A549 (cell line): Measurements from ENCODE around the gene ZNF227. TPM values are rescaled to one million over a fixed set of nuclear protein-coding genes. Genes with fewer than 3 reads are reported as not detected.
A peak's percentile ranks its signal among the peaks of the same experiment; 100 is the strongest.

ENCODE experiments used
- ATAC-seq, 2 experiments: fragments of 200-7000 bp in 1 of 2; fragments of >200 bp in 1 of 2; cut with Nextera tagmentation in 1 of 2; cut with Tn5 transposase in 1 of 2; 3 replicates each; pipeline versions ENCODE4 v1.8.0 to v1.9.1; 2018 to 2020; ENCODE audit warnings: mild to moderate bottlenecking in 1 of 2, moderate library complexity in 1 of 2
- CTCF ChIA-PET: fragments of 300-600 bp; sonication (Branson Sonifier 250); formaldehyde crosslinking; extraction: SDS; loops from one replicate; lab custom pipeline; 2021; ENCODE audit warnings: antibody characterized with exemption, inconsistent platforms; lab: Yijun Ruan, JAX
- POLR2A ChIA-PET: fragments of 350-600 bp; formaldehyde crosslinking; extraction: SDS; loops from one replicate; lab custom pipeline; 2021; ENCODE audit warnings: antibody characterized with exemption, inconsistent platforms; lab: Yijun Ruan, JAX
- DNase-seq, 2 experiments: peaks; one replicate each; pipeline versions ENCODE4 v3.0.0 to v3.0.0-alpha.2; 2011 to 2016; ENCODE audit warnings: low read depth in 1 of 2, low spot score in 1 of 2
- FAIRE-seq: peaks from 2 replicates; lab custom pipeline; 2011; peaks lifted over from hg19 to GRCh38; lab: Jason Lieb, UNC
- H3K27ac ChIP-seq, 2 experiments: fragments of >200 bp; sonication (Bioruptor Twin); formaldehyde crosslinking; 3 replicates each; pipeline ENCODE4 v1.5.1; 2016 to 2017
- H3K4me1 ChIP-seq: fragments of >200 bp; sonication (Bioruptor Twin); formaldehyde crosslinking; 3 replicates; pipeline ENCODE4 v1.6.1; 2016
- H3K4me2 ChIP-seq: fragments of >200 bp; sonication (Bioruptor Twin); formaldehyde crosslinking; 3 replicates; pipeline ENCODE4 v1.6.1; 2016
- H3K4me3 ChIP-seq: fragments of >200 bp; sonication (Bioruptor Twin); formaldehyde crosslinking; 3 replicates; pipeline ENCODE4 v1.5.1; 2016
- H3K9me3 ChIP-seq: fragments of >200 bp; sonication (Bioruptor Twin); formaldehyde crosslinking; 3 replicates; pipeline ENCODE4 v1.6.1; 2016
- ATOH8 ChIP-seq: fragments of 250-450 bp; sonication (Bioruptor Pico); IDR thresholded peaks from 2 replicates; pipeline ENCODE4 v1.5.0; 2020; ENCODE audit warnings: low read depth, mild to moderate bottlenecking, moderate library complexity
- BCL3 ChIP-seq: fragments of >200 bp; sonication (Bioruptor Twin); formaldehyde crosslinking; IDR thresholded peaks from 3 replicates; pipeline ENCODE4 v1.6.1; 2016
- CBX8 ChIP-seq: fragments of 200-600 bp; sonication (generic); IDR thresholded peaks from 2 replicates; pipeline ENCODE4 v1.6.1; 2016
- CHD2 ChIP-seq: fragments of 150-350 bp; IDR thresholded peaks from 2 replicates; pipeline ENCODE4 v1.6.1; 2014; ENCODE audit warnings: low read length; ENCODE audit not compliant: partially characterized antibody
- E2F6 ChIP-seq: IDR thresholded peaks from 2 replicates; pipeline ENCODE4 v1.6.1; 2012; ENCODE audit warnings: low read depth, borderline replicate concordance
- EHMT2 ChIP-seq: fragments of 200-600 bp; sonication (generic); IDR thresholded peaks from 2 replicates; pipeline ENCODE4 v1.6.1; 2016; ENCODE audit warnings: antibody characterized with exemption, low read depth, mild to moderate bottlenecking, moderate library complexity
- ELK1 ChIP-seq: fragments of 150-350 bp; IDR thresholded peaks from 2 replicates; pipeline ENCODE4 v1.6.1; 2014; ENCODE audit warnings: low read depth, mild to moderate bottlenecking, low read length
- ESRRA ChIP-seq: fragments of 150-350 bp; IDR thresholded peaks from 2 replicates; pipeline ENCODE4 v1.6.1; 2014; ENCODE audit warnings: mild to moderate bottlenecking, low read length, borderline replicate concordance
- FOSB ChIP-seq: fragments of 250-450 bp; sonication (Bioruptor Pico); IDR thresholded peaks from 2 replicates; pipeline ENCODE4 v1.5.0; 2020; ENCODE audit warnings: mild to moderate bottlenecking, moderate library complexity
- GATA3 ChIP-seq: IDR thresholded peaks from 2 replicates; pipeline ENCODE4 v1.6.1; 2012; ENCODE audit warnings: borderline replicate concordance
- HEYL ChIP-seq: fragments of 250-450 bp; sonication (Bioruptor Pico); IDR thresholded peaks from 2 replicates; pipeline ENCODE4 v1.8.0; 2021; ENCODE audit warnings: mild to moderate bottlenecking, moderate library complexity
- HOXB5 ChIP-seq: fragments of 250-450 bp; sonication (Bioruptor Pico); IDR thresholded peaks from 2 replicates; pipeline ENCODE4 v1.5.0; 2020; ENCODE audit warnings: mild to moderate bottlenecking, moderate library complexity
- KDM1A ChIP-seq: fragments of 200-600 bp; sonication (generic); IDR thresholded peaks from 2 replicates; pipeline ENCODE4 v1.6.1; 2016; ENCODE audit warnings: low read depth, mild to moderate bottlenecking
- MAFK ChIP-seq: fragments of 450-650 bp; IDR thresholded peaks from 2 replicates; pipeline ENCODE4 v1.6.1; 2014; ENCODE audit not compliant: partially characterized antibody
- MAZ ChIP-seq: fragments of 150-350 bp; IDR thresholded peaks from 2 replicates; pipeline ENCODE4 v1.6.1; 2014; ENCODE audit warnings: antibody characterized with exemption, low read depth, low read length, borderline replicate concordance
- MYC ChIP-seq: IDR thresholded peaks from 2 replicates; pipeline ENCODE4 v1.6.1; 2012; ENCODE audit warnings: mild to moderate bottlenecking, inconsistent platforms, low read length, improper control_type of control experiment, borderline replicate concordance
- NFE2L2 ChIP-seq: fragments of 150-350 bp; conservative IDR thresholded peaks from 2 replicates; pipeline ENCODE4 v1.6.1; 2014; ENCODE audit warnings: low read length
- NR3C1 ChIP-seq: fragments of >200 bp; sonication (Bioruptor Twin); formaldehyde crosslinking; IDR thresholded peaks from 3 replicates; pipeline ENCODE4 v1.6.1; 2017
- PHF8 ChIP-seq: fragments of 200-600 bp; sonication (generic); IDR thresholded peaks from 2 replicates; pipeline ENCODE4 v1.6.1; 2016; ENCODE audit warnings: low read depth, mild to moderate bottlenecking, antibody characterized with exemption, moderate library complexity, borderline replicate concordance
- POLR2A ChIP-seq: IDR thresholded peaks from 2 replicates; pipeline ENCODE4 v1.6.1; 2012; ENCODE audit warnings: mild to moderate bottlenecking, low read length
- RAD21 ChIP-seq, 2 experiments: fragments of >200 bp in 1 of 2; sonication (Bioruptor Twin) in 1 of 2; formaldehyde crosslinking in 1 of 2; IDR thresholded peaks in 1 of 2; conservative IDR thresholded peaks in 1 of 2; 2 replicates in 1 of 2; 3 replicates in 1 of 2; pipeline ENCODE4 v1.6.1; 2012 to 2018; ENCODE audit warnings: inconsistent platforms in 1 of 2
- RARB ChIP-seq: fragments of 250-450 bp; sonication (Bioruptor Pico); IDR thresholded peaks from 2 replicates; pipeline ENCODE4 v1.8.0; 2021; ENCODE audit warnings: mild to moderate bottlenecking, moderate library complexity
- SREBF2 ChIP-seq: fragments of 450-650 bp; IDR thresholded peaks from 2 replicates; pipeline ENCODE4 v1.6.1; 2014; ENCODE audit warnings: mild to moderate bottlenecking, moderate library complexity
- ZFP36 ChIP-seq: fragments of 450-650 bp; IDR thresholded peaks from 2 replicates; pipeline ENCODE4 v1.6.1; 2014; ENCODE audit warnings: borderline replicate concordance; ENCODE audit not compliant: partially characterized antibody
- ZNF302 ChIP-seq: fragments of 250-450 bp; sonication (Bioruptor Pico); IDR thresholded peaks from 2 replicates; pipeline ENCODE4 v1.9.0; 2021; ENCODE audit warnings: inconsistent platforms, mild to moderate bottlenecking, moderate library complexity
- whole genome bisulfite sequencing: methylation state at CpG from one replicate; pipeline ENCODE4 v1.1.6; 2017; ENCODE audit errors: missing lambda C conversion rate; 5-methylcytosine and 5-hydroxymethylcytosine counted together
- polyA plus RNA-seq, 4 experiments: library from polyadenylated mRNA; depleted of rRNA in 3 of 4; stranded (reverse); fragments of >200 nt; fragmentation: RNase III in 1 of 4; extraction: RNeasy Plus Mini Kit Qiagen cat#74134 plus additional on column Dnase treatment in 1 of 4; gene quantifications; 2 replicates in 3 of 4; 3 replicates in 1 of 4; pipeline ENCODE4 v1.2.3, GENCODE V29; 2011 to 2017

The ZNF227 gene
- polyA plus RNA-seq, 2 of the 4 experiments (the other 2 are of a cell fraction): 10.1 to 17.1 TPM

GRCh38 chr19:44260695-44261446 lies 48.5 kb downstream of the ZNF227 start:
- ChIA-PET POLR2A (no interaction called here), CTCF (no interaction called here)
- no peak overlapping the region for H3K27ac ChIP-seq
- 71% methylated on average over 6 of the region's 6 CpGs for WGBS
- peak overlapping the region; percentile 69; the same call in 1 of the 3 replicates for H3K4me2 ChIP-seq
- no peak for DNase-seq
- TF ChIP-seq ELK1 (no peak), ATOH8 (CRISPR knock-in tag) (no peak), E2F6 (no peak), MYC (no peak), CHD2 (no peak), PHF8 (no peak), CBX8 (no peak), HEYL (no peak), RARB (CRISPR knock-in tag) (no peak), HOXB5 (CRISPR knock-in tag) (no peak), ZFP36 (no peak), ESRRA (no peak), EHMT2 (no peak), MAZ (no peak), FOSB (CRISPR knock-in tag) (no peak)
- H3K4me3 ChIP-seq: no peak overlapping the region; the same call in 2 of the 3 replicates
- FAIRE-seq: peak; percentile 51
- 0 out of 3 replicates have a peak, but pooled peaks cover 2% of the 10 kb centered on the region for H3K4me1 ChIP-seq
- no peak for ATAC-seq
- peaks cover 45% of the 10 kb centered on the region for H3K9me3 ChIP-seq

- no peak overlapping the region for H3K4me2 ChIP-seq
- CTCF ChIA-PET: no interaction called here
- POLR2A ChIA-PET: no interaction called here
- H3K27ac ChIP-seq: no peak overlapping the region
- no peak overlapping the region for H3K4me3 ChIP-seq
- FAIRE-seq (no peak), DNase-seq (no peak), ATAC-seq (no peak)
- no peaks in the 10 kb centered on the region for H3K4me1 ChIP-seq
- H3K9me3 ChIP-seq: peaks cover 68% of the 10 kb centered on the region
- WGBS: 40% methylated on average over 1 of the region's 1 CpG
- TF ChIP-seq NFE2L2 (no peak), GATA3 (no peak), MAZ (no peak), HOXB5 (CRISPR knock-in tag) (no peak), ZNF302 (CRISPR knock-in tag) (no peak), MYC (no peak), CHD2 (no peak), HEYL (no peak), POLR2A (no peak), SREBF2 (no peak), ESRRA (no peak), KDM1A (no peak), NR3C1 (no peak), BCL3 (no peak), RARB (CRISPR knock-in tag) (no peak), MAFK (no peak), RAD21 (conservative IDR thresholded peaks at IDR 0.05 in 1 of 2, IDR thresholded peaks at IDR 0.05 in 1 of 2) (no peak)
These were observed 65.0 kb downstream of the ZNF227 start for GRCh38 chr19:44277331-44277730.
